ENCODE results near the gene CNN2. TPM values are rescaled to one million over a fixed set of nuclear protein-coding genes. Genes with fewer than 3 reads are reported as not detected.

CNN2 gene
- total RNA-seq, 4 donors from 2014 or later, result 39.2 to 57.6 (median 48.2) TPM

DNA sequence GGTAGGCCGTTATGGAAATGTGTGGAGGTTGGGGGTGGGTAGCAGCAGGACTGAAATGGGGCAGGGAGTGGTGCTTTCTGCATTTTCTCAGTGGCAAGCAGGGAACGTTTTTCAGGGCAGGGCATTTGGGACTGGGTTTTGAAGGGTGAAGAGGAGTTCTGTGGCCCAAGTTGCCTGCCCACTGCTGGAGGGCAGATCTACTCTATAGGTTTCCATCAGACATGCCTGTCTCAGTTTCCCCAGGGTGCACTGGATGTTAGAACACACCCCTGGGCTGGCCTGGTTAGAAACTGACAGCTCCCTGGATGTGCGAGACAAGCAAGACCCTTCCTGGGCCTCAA, 27.1 kb upstream of the CNN2 start:
- intact Hi-C loops (cut with DNase I; ENCODE audit: low total_unique reads), result no loop called here
- H3K9me3 ChIP-seq, result no peaks in the 10 kb centered on the region
- H3K4me1 ChIP-seq, result peaks cover 6 to 24% (median 17%) of the 10 kb centered on the region in 4 donors
- peaks cover 91% of the 10 kb centered on the region for H3K27me3 ChIP-seq
- TF ChIP-seq POLR2A (IDR thresholded peaks at IDR 0.05) (no peak), EP300 (IDR thresholded peaks at IDR 0.05; ENCODE audit: low read depth) (no peak), POLR2AphosphoS5 (IDR thresholded peaks at IDR 0.05) (no peak)
- TF ChIP-seq, protein P1, sequence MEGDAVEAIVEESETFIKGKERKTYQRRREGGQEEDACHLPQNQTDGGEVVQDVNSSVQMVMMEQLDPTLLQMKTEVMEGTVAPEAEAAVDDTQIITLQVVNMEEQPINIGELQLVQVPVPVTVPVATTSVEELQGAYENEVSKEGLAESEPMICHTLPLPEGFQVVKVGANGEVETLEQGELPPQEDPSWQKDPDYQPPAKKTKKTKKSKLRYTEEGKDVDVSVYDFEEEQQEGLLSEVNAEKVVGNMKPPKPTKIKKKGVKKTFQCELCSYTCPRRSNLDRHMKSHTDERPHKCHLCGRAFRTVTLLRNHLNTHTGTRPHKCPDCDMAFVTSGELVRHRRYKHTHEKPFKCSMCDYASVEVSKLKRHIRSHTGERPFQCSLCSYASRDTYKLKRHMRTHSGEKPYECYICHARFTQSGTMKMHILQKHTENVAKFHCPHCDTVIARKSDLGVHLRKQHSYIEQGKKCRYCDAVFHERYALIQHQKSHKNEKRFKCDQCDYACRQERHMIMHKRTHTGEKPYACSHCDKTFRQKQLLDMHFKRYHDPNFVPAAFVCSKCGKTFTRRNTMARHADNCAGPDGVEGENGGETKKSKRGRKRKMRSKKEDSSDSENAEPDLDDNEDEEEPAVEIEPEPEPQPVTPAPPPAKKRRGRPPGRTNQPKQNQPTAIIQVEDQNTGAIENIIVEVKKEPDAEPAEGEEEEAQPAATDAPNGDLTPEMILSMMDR (IDR thresholded peaks at IDR 0.05), result no peak
- in situ Hi-C loops (cut with MboI; ENCODE audit: low pct_ligation_motif_present in 1 of 4, low pct_unique_long_range_greater_than_20kb in 1 of 4, low sequenced_read_pairs in 3 of 4), result loop anchor here in 1 of 4 donors (25.0 kb wide), 1 partner anchor 137 kb away; the partner anchor contains the start of genes CFD and ELANE
- H3K4me3 ChIP-seq, result no peak overlapping the region
- H3K36me3 ChIP-seq, result no peaks in the 10 kb centered on the region
- WGBS, 2 donors (ENCODE audit: low coverage in 1 of 2), result 40 to 46% methylated on average over 2 to 3 of the region's 3 CpGs
- no peak for DNase-seq
- H3K27ac ChIP-seq, result no peak overlapping the region

DNA sequence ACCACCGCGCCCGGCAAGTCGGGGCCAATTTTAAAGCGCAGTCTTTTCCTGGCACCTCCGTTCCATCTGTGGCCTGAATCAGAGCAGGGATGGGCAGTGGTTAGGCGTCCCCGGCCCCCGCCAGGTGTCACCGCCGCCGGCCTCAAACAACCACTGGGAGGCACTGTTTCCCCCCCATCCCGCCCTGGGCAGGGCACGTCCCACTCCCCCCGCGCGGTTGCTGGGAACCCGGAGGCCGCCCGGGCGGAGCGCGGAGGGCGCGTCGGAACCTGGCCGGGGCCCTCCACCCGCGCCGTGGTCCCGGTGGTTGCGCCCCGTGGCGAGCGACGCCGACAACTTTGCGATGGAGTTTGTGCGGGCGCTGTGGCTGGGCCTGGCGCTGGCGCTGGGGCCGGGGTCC, 26.3 kb upstream of the CNN2 start, which contains the start of gene GRIN3B:
Gene GRIN3B (plus strand): TSS at position 325 of the 400 bp plus-strand sequence. CDS start 19 bp downstream, at position 344.
- Histone ChIP-seq H3K27ac (no peak within 1 kb of the TSS), H3K36me3 (no peaks in the 10 kb centered on the region), H3K4me3 (peak within 1 kb of the TSS in 1 of 4 donors; percentile 30), H3K27me3 (peaks cover 83% of the 10 kb centered on the region), H3K4me1 (peaks cover 6 to 24% (median 17%) of the 10 kb centered on the region in 4 donors), H3K9me3 (no peaks in the 10 kb centered on the region)
- DNase-seq, result peak; percentile 73
- TF ChIP-seq POLR2A (IDR thresholded peaks at IDR 0.05) (no peak), EP300 (IDR thresholded peaks at IDR 0.05; ENCODE audit: low read depth) (no peak), POLR2AphosphoS5 (IDR thresholded peaks at IDR 0.05) (no peak)
- TF ChIP-seq, protein P1 (IDR thresholded peaks at IDR 0.05), result peak; percentile 27 to 49 (median 39)
- 0 to 2% methylated on average over 3 to 38 of the region's 43 CpGs for WGBS, 2 donors (ENCODE audit: low coverage in 1 of 2)
- intact Hi-C loops (cut with DNase I; ENCODE audit: low total_unique reads) (no loop called here), in situ Hi-C loops (cut with MboI; ENCODE audit: low pct_ligation_motif_present in 1 of 4, low pct_unique_long_range_greater_than_20kb in 1 of 4, low sequenced_read_pairs in 3 of 4) (no loop called here)

DNA sequence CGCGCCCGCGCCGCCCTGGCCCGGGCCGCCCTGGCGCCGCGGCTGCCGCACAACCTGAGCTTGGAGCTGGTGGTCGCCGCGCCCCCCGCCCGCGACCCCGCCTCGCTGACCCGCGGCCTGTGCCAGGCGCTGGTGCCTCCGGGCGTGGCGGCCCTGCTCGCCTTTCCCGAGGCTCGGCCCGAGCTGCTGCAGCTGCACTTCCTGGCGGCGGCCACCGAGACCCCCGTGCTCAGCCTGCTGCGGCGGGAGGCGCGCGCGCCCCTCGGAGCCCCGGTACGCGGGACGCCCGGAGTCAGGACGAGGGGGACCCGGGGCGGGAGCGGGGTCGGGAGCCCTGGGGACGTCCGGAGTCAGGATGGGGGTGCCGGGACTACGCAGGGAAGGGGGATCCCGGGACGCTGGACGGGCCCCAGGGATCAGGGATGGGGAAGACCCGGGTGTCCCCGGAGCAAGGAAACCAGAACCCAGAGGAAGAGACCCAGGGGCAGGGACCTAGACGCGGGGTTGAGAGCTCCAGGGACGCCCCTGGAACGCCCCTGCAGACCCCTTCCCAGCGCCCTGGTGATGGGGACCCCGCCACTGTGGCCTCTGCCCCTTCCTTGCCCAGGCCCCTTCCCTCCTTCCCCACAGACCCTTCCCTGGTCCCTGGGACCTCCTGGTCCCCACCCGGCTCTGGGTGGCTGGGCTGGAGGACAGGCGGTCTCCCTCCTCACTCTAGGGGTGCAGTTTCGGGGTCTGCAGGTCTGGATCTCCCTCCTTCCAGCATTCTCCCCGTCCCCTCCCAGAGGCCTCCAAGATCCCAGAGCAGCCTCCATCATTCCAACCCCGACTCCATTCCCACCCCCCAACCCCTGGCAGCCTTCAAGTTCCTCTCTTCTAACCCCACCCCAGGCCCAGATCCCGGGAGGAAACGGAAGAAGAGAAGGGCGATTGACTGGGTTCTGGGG, 25.5 kb upstream of the CNN2 start:
- in situ Hi-C loops (cut with MboI; ENCODE audit: low pct_ligation_motif_present in 1 of 4, low pct_unique_long_range_greater_than_20kb in 1 of 4, low sequenced_read_pairs in 3 of 4), result no loop called here
- TF ChIP-seq EP300 (IDR thresholded peaks at IDR 0.05; ENCODE audit: low read depth) (no peak), POLR2A (IDR thresholded peaks at IDR 0.05) (no peak), POLR2AphosphoS5 (IDR thresholded peaks at IDR 0.05) (no peak)
- TF ChIP-seq, protein P1 (IDR thresholded peaks at IDR 0.05), result no peak
- Histone ChIP-seq H3K9me3 (no peaks in the 10 kb centered on the region), H3K27ac (no peak overlapping the region), H3K36me3 (no peaks in the 10 kb centered on the region), H3K4me1 (peaks cover 5 to 23% (median 15%) of the 10 kb centered on the region in 4 donors), H3K27me3 (peaks cover 75% of the 10 kb centered on the region), H3K4me3 (peak overlapping the region in 1 of 4 donors; percentile 5)
- 6% methylated on average over 54 of the region's 73 CpGs; no CpG with 5 or more reads in 1 of the 2 donors for WGBS, 2 donors (ENCODE audit: low coverage in 1 of 2)
- no peak for DNase-seq
- intact Hi-C loops (cut with DNase I; ENCODE audit: low total_unique reads), result no loop called here

DNA sequence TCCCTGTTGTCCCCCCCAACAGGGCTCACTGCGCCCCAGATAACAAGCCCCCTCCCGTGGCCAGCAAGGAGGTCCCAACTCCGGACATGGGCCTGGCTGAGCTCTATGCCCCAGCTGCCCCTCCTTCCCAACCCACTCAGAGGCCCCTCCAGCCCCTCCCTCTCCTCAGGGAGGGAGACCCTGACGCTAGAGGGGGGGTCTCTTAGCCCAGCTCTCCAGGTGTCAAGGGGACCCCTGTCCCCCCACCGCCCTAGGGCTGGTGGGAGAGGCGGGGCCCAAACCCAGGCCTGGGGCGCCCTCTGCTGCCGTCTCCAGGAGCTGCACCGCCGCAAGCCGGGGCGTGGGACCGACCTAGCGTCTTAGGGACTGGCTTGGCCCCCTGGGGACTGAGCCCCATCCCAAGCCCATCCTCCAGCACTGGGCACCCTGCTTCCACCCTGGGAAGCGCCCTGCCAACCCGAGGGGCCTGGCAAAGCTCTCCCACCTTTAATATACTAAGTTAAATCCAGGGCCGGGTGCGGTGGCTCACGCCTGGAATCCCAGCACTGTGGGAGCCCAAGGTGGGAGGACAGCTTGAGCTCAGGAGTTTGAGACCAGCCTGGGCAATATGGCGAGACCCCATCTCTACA, 24.8 kb upstream of the CNN2 start:
- no peak overlapping the region for H3K4me3 ChIP-seq
- H3K4me1 ChIP-seq, result peaks cover 0 to 15% (median 7%) of the 10 kb centered on the region in 4 donors
- H3K9me3 ChIP-seq, result no peaks in the 10 kb centered on the region
- 9% methylated on average over 18 of the region's 20 CpGs; no CpG with 5 or more reads in 1 of the 2 donors for WGBS, 2 donors (ENCODE audit: low coverage in 1 of 2)
- no peaks in the 10 kb centered on the region for H3K36me3 ChIP-seq
- intact Hi-C loops (cut with DNase I; ENCODE audit: low total_unique reads), result no loop called here
- TF ChIP-seq POLR2AphosphoS5 (IDR thresholded peaks at IDR 0.05), result no peak
- TF ChIP-seq POLR2A (IDR thresholded peaks at IDR 0.05), result no peak
- TF ChIP-seq, protein P1 (IDR thresholded peaks at IDR 0.05), result peak; percentile 90 to 98 (median 94)
- in situ Hi-C loops (cut with MboI; ENCODE audit: low pct_ligation_motif_present in 1 of 4, low pct_unique_long_range_greater_than_20kb in 1 of 4, low sequenced_read_pairs in 3 of 4), result no loop called here
- H3K27ac ChIP-seq, result no peak overlapping the region
- peak; percentile 65 for DNase-seq
- peaks cover 68% of the 10 kb centered on the region for H3K27me3 ChIP-seq

Measured in transverse colon (tissue), 4 donors.